HG02981 (cell line): ENCODE results near the gene EFEMP1.
"Not testable (repeated sequence)": the region's sequence is repeated elsewhere in the genome, so short reads cannot be mapped to it uniquely, and the experiment has no call there.

ENCODE experiments used
- ATAC-seq: cut with Tn5 transposase; IDR thresholded peaks from one replicate; pipeline ENCODE4 v1.9.1; 2021; ENCODE audit warnings: mild to moderate bottlenecking, moderate library complexity; ENCODE audit not compliant: unreplicated experiment

EFEMP1 gene

GRCh38 chr2:55869637-55870325, 53.8 kb downstream of the EFEMP1 start:
- ATAC-seq: no peak

- no peak for ATAC-seq
Observed at GRCh38 chr2:55865096-55865835, 58.3 kb downstream of the EFEMP1 start.

GRCh38 chr2:55864351-55865084, 59.1 kb downstream of the EFEMP1 start:
- no peak for ATAC-seq

GRCh38 chr2:55862673-55863390, 60.8 kb downstream of the EFEMP1 start:
- ATAC-seq: no peak

- no peak for ATAC-seq
Observed at GRCh38 chr2:55862246-55862645, 61.3 kb downstream of the EFEMP1 start.

- no peak for ATAC-seq
Observed at GRCh38 chr2:55861733-55862132, 61.8 kb downstream of the EFEMP1 start.

GRCh38 chr2:55860832-55861231, 62.8 kb downstream of the EFEMP1 start:
- no peak for ATAC-seq

- ATAC-seq: no peak
Observed at GRCh38 chr2:55859875-55860274, 63.7 kb downstream of the EFEMP1 start.

GRCh38 chr2:55857766-55858165, 65.8 kb downstream of the EFEMP1 start:
- no peak for ATAC-seq

GRCh38 chr2:55856936-55857335, 66.6 kb downstream of the EFEMP1 start:
- ATAC-seq: no peak

GRCh38 chr2:55848096-55848495, 75.5 kb downstream of the EFEMP1 start:
- no peak for ATAC-seq

- ATAC-seq: no peak
Observed at GRCh38 chr2:55846426-55846825, 77.2 kb downstream of the EFEMP1 start.

GRCh38 chr2:55844986-55845385, 78.6 kb downstream of the EFEMP1 start:
- ATAC-seq: no peak

GRCh38 chr2:55843994-55844345, 79.6 kb downstream of the EFEMP1 start:
- no peak for ATAC-seq

- ATAC-seq: no peak
Observed at GRCh38 chr2:55843096-55843993, 80.2 kb downstream of the EFEMP1 start.

GRCh38 chr2:55842046-55842445, 81.5 kb downstream of the EFEMP1 start:
- ATAC-seq: no peak

GRCh38 chr2:55840460-55840859, 83.1 kb downstream of the EFEMP1 start:
- ATAC-seq: no peak

GRCh38 chr2:55839182-55839819, 84.3 kb downstream of the EFEMP1 start:
- no peak for ATAC-seq

GRCh38 chr2:55838653-55839052, 84.9 kb downstream of the EFEMP1 start:
- no peak for ATAC-seq

- not testable (repeated sequence) for ATAC-seq
Observed at GRCh38 chr2:55838117-55838516, 85.5 kb downstream of the EFEMP1 start.
